ENCODE measurements around the gene DYNLT2B.
A peak's percentile ranks its signal among the peaks of the same experiment; 100 is the strongest.
"Not testable (repeated sequence)": the region's sequence is repeated elsewhere in the genome, so short reads cannot be mapped to it uniquely, and the experiment has no call there.

The DYNLT2B gene

DNA sequence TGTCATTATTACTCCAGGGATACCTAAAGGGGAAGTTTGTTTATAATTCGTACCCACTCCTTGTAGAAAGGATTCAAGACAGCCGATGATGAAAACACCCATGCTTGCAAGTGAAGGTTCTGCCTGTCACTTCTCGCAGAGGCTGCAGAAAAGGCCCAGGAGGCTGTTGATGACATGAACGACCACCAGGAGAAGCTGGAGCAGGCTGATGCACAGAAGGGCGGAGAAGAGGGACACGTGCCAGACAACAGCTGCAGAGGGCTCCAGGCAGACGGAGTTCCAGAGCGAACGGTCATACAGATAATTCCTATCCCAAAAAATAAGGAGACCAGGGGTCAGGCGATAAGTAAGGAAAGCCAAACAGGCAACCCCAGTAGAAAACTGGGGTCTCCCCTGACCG, 5.7 kb upstream of the DYNLT2B start:
- no peak for DNase-seq (ENCODE audit: low spot score)

DNA sequence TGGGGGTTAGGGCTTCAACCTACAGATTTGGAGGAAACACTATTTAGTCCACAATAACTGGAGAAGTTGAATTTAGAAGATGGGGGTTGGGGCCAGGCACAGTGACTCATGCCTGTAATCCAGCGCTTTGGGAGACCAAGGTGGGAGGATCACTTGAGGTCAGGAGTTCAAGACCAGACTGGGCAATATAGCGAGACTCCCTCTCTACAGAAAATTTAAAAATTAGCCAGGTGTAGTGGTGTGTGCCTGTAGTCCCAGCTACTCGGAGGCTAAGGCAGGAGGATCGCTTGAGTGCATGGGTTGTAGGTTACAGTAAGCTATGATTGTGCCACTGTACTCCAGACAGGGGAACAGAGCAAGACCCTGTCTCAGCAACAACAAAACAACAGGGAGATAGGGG, 5.0 kb upstream of the DYNLT2B start:
- no peak for DNase-seq (ENCODE audit: low spot score)

DNA sequence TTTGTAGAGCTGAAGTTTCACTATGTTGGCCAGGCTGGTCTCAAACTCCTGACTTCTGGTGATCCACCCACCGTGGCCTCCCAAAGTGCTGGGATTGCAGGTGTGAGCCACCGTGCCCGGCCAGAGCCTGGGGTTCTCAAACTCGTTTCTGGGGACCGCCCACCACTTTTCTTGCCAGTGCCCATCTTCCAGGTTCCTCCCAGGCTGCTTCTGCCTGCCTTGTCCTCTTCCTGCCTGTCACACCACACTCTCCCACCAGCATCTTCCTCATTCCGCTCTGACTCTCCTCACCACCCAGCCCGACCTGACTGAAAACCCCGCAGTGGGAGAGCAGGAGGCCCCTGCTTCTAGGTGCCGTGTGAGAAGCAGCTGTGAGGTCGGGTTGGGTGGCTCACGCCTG, 3.1 kb upstream of the DYNLT2B start:
- no peak for DNase-seq (ENCODE audit: low spot score)

DNA sequence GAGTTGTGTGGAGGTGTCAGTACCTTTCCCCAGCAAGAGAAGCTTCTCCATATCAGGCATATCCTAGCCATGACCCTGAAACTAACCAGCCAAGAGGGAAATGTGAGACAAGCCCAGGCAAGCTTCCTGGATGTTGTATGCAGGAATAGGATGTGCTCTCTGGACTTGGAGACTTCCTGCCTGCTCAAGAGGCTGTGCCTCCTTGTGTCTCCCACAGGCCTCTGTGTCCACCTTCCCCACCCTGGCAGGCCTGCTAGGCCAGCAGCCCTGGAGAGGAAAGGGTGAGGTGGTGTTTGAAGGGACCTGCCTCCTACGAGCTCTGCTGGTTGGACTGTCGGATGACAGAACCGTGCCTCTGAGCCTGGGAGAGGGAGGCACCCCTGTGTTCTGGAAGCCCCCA, 2.1 kb upstream of the DYNLT2B start:
- no peak for DNase-seq (ENCODE audit: low spot score)

DNA sequence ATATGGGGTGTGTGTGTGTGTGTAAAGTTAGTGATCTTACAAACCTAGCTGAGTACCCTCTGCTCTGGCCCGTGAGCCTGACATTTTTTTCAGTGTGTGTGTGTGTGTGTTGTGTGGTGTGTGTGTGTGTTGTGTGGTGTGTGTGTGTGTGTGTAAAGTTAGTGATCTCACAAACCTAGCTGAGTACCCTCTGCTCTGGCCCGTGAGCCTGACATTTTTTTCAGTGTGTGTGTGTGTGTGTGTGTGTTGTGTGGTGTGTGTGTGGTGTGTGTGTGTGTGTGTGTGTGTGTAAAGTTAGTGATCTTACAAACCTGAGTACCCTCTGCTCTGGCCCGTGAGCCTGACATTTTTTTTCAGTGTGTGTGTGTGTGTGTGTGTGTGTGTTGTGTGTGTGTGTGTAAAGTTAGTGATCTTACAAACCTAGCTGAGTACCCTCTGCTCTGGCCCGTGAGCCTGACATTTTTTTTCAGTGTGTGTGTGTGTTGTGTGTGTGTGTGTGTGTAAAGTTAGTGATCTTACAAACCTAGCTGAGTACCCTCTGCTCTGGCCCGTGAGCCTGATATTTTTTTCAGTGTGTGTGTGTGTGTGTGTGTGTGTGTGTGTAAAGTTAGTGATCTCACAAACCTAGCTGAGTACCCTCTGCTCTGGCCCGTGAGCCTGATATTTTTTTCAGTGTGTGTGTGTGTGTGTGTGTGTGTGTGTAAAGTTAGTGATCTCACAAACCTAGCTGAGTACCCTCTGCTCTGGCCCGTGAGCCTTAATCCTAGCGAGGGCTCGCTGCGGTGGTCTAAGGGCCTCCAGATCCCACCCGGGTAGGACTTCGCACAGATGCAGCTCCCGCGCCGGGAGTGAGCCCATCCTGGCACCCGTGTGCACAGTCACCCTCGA, 997 bp downstream of the DYNLT2B start:
- DNase-seq (ENCODE audit: low spot score), result not testable (repeated sequence)

DNA sequence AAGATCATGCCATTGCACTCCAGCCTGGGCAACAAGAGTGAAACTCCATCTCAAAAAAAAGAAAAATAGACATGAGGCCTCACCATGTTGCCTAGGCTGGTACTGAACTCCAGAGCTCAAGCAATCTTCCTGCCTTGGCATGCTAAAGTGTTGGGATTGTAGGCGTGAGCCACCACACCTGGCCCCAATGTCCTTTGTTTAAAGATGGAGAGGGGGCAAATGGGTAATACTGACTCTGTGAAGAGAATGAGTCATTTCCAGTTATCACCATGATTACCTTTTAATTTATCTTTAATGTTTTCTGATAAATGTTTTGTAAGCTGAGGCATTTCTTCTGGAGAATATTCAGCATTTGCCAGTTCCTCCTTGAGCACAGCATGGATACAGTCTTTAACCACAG, 2.2 kb downstream of the DYNLT2B start:
- no peak for DNase-seq (ENCODE audit: low spot score)

DNA sequence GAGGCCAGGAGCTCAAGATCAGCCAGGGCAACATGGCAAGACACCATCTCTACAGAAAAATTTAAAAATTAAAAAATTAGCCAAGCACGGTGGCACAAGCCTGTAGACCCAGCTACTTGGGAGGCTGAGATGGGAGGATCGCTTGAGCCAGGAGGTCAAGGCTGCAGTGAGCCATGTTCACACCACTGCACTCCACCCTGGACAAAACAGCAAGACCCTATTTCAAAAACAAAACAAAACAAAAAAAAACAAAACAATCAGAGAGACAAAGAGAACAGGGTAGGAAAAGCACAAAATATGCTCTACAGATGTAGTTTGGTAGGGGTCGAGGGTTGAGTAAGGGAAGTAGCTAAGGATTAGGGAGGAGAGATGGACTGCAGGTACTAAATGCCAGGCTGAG, 3.4 kb downstream of the DYNLT2B start:
- no peak for DNase-seq (ENCODE audit: low spot score)

DNA sequence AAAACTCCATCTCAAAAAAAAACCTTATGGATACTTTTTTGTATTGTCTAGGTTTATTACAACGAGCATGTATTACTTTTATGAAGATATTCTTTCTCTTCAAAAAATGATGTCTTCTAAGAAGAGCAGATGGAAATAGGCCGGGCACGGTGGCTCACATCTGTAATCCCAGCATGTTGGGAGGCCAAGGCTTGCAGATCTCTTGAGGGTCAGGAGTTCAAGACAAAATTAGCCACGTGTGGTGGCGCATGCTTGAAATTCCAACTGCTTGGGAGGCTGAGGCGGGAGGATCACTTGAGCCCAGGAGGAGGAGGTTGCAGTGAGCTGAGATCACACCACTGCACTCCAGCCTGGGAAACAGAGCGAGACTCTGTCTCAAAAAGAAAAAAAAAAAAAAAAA, 4.0 kb downstream of the DYNLT2B start:
- not testable (repeated sequence) for DNase-seq (ENCODE audit: low spot score)

DNA sequence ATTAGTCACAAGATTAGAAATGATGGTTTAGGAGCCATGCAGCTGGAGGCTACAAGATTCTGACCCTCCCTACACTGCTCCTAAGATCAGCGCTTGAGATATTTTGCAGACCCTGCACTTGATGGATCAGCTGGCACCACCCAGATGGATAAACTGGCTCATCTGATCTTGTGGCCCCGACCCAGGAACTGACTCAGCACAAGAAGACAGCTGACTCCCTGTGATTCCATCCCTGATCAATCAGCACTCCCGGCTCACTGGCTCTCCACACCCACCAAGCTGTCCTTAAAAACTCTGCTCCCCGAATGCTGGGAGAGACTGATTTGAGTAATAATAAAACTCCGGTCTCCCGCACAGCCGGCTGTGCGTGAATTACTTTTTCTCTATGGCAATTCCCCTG, 15.1 kb downstream of the DYNLT2B start:
- not testable (repeated sequence) for DNase-seq (ENCODE audit: low spot score)

DNA sequence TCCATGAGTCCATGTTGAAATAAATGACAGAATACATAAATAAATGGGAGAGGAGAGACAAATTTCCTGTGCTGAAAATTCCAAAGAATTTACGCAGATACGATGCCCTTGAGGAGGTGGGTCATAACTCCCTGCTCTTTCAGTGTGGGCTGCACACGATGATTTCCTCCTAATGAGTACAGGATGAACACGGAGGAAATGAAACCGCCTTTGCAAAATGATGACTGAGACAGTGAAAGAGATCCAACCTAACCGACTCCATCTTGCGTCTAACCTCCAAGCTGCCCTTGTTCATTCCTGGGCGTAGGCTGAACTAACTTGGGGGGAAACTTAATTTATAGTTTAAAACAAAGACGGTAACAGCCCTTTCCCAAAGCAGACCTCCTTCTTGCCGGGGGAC, 15.5 kb downstream of the DYNLT2B start:
- DNase-seq (ENCODE audit: low spot score), result not testable (repeated sequence)

DNA sequence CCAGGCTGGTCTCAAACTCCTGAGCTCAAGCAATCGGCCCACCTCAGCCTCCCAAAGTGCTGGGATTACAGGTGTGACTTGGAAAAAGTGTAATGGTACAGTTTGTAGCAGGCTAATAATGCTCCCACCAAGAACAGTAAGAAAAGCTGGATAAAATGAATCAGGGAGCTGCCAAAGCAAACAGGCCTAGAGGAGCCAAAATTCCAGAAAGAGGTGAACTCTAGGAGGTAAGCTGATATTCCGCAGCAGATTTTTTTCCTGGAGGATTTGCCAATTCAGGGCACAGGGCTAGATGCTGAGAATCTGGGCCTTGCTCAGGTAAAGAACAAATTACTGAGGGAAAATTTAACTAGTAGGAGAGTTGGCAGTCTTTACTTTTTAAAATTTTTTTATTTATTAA, 19.5 kb downstream of the DYNLT2B start:
- no peak for DNase-seq (ENCODE audit: low spot score)

DNA sequence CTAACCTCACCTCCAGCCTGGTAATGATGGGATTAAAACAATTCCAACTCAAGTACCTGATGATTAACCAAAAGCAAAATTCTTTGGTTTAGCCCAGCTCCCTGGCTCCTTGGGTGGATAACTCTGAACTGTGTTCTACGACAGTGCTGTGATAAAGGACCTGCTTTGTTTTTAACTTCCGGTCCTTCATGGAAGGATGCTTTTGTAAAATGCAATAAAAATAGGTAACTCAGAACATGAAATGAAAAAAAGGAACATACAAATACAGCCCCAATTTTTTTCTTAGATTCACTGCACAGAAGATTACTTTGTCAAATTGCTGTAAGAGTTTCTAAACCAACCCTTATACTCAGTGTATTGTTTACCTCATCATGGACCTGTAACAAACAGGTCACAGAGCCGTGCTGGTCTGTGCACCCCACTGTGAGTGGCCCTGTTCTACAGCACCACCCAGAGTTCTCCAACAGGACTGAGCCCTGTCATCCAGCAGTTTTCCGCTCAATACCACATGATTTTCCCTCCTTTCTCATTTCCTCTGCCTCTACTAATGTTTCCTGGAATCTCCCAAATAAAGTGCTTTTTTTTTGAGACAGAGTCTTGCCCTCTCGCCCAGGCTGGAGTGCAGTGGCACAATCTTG, 25.6 kb downstream of the DYNLT2B start:
- DNase-seq (ENCODE audit: low spot score), result peak; percentile 48

DNA sequence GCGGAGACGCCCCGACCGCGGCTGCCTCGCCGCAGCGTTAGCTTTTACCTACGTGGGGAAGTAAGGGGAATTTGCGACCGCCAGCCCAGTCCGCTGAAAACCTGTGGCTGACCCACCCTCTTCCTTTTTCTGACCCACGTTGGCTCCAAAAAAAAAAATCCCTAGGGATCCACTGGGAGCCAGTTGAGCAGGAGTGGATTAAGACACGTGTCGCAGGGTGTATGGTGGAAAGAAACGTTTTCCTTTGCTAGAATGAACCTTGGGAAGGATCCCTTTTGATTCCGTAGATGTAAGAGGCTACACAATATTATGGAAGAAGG, 29.9 kb downstream of the DYNLT2B start:
- DNase-seq (ENCODE audit: low spot score), result no peak

DNA sequence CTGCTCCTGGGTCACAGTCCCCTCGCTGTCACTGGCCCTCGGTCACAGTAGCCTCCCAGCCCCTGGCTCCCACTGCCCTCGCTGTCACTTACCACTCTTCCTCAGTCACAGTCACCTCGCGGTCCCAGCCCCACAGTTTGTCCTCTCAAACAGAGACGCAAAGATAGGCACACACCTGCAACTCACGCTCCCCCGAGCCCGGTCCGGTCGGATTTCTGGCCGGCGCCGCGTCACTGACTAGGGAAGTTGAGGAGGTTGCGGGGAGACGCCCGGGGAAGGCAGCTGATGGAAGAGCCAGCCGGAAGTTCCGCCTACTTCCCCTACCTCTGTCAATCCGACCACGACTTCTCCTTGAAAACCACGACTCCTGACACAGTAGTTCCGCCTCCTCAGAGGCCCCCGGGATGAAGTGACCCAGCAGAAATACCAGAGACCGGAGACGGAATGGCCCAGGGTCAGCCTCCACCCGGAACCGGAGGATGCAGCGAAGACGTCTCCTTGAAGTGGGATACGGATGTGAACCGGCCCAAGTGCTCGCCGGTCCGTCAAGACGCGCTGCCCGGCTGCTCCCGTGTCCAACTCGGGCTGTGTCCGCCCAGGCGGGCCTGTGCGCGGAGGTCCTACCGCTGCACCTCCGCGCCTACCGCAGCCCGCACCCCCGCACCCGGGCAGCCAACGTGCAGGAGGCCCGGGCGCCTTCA, 30.4 kb downstream of the DYNLT2B start, which contains the start of gene PCYT1A:
PCYT1A (minus strand) TSS at position 287 of the 701 bp plus-strand sequence. CDS start 17,195 bp downstream, outside the sequence.
- peak; percentile 97 for DNase-seq (ENCODE audit: low spot score)

DNA sequence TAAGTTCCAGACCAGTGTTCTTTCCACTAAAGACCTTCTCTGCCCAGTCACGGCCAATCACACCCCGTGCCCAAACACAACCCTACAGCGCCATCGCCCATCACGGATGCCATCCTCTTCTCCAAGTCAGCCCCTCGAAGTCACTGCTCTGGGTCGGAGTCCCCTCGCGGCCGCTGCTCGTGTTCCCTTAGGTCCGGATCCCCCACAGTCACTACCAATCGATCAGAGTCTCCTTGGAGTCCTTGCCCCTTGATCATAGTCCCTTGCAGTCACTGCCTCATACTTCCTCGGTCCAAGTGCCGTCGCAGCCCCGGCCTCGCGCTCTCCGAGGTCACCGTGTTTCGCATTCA, 31.0 kb downstream of the DYNLT2B start:
- DNase-seq (ENCODE audit: low spot score), result no peak

DNA sequence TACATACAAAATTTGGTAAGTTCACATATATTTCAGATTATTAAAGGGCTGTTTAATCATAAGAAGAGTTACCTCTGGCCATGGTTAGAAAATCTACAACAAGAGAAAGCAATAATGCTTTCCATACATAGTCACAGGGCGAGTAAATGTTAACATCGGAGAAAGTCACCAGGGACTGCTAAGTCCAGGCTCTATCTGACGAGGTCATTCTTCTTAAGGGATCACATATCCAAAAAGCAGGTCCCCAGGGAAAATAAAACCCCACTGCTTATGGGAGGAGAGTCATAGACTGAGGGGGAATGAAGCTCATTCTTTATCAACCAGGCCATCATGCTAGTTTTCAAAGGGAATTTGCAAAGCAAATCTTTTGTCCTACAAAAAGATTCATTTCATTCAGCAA, 33.6 kb downstream of the DYNLT2B start:
- DNase-seq (ENCODE audit: low spot score), result no peak

DNA sequence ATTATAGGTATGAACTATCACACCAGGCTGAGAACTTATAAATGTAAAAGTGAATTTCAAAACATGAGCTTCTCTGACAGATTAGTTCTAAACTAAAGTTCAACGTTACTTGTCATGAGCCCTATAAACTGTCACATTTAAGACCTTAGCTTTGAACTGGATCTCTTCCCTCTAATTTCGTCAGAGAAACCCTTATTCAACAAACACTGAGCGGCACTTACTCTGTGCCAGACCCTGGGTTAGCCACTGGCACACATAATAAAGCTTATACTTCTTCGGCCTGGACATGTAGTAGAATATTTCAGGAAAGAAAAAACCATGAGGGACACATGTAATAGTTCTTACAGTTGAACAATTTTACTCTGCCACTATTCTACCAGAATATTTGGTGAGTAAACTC, 36.1 kb downstream of the DYNLT2B start:
- no peak for DNase-seq (ENCODE audit: low spot score)

DNA sequence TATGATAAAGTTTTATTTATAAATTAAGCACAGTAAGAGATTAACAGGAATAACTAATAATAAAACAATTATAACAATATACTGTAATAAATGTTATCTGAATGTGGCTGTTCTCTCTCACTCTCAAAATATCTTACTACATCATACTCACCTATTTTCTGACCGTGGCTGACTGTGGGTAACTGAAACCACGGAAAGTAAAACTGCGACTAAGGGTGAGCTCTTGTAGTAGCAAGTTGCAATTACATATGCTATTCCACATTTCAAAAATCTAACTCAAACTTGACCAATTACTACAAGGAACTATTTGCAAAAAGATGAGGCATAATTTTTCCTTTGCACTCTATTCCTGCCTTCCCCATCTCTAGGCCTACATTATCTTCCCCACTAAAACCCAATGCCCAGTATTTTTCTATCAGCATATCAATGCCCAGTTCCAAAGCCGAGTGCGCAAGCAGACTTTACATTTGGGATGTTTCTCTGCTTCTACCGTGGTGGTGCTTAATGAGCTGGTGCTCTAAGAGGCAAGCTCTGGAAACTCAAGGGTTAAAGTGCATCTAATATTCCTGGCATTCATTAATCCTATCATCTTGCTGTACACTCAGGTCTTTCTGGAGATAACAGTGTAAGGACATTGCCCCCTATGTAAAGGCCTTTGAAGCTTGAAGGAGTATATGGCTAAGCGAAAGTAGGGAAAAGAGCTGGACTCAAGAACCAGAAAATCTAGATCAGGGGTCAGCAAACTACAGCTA, 37.2 kb downstream of the DYNLT2B start:
- DNase-seq (ENCODE audit: low spot score), result no peak

DNA sequence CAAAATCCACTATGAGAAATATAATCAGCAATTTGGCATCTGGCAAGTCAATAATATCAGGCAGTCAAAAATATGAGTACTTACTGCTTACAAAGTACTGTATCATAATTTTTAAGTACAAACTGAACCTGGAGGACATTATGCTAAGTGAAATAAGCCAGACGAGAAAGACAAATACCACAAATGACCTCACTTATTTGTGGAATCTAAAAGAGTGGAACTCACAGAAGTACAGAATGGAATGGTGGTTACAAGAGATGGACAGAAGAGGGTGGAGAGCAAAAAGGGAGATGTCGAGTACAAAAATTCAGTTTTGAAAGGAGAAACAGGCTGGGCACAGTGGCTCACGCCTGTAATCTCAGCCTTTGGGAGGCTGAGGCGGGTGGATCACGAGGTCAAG, 42.9 kb downstream of the DYNLT2B start:
- no peak for DNase-seq (ENCODE audit: low spot score)

DNA sequence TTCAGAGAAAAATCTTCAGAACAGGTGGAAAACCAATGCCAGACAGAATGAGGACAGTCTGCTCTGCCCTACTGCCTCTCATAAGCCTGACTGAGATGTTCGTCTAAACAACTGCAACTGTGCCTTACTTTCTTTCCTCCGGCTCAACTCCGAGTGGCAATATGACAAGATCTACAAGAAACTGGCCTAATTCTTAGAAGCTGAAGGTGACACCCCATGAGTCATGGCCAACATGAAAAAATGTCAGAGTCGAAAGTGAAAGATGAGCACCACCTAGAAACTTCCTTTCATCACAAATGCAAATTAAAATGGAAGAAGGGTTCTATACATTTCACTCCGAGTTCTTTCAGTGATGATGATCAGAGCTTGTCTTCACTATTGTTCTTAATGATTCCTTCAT, 43.5 kb downstream of the DYNLT2B start:
- DNase-seq (ENCODE audit: low spot score), result no peak

DNA sequence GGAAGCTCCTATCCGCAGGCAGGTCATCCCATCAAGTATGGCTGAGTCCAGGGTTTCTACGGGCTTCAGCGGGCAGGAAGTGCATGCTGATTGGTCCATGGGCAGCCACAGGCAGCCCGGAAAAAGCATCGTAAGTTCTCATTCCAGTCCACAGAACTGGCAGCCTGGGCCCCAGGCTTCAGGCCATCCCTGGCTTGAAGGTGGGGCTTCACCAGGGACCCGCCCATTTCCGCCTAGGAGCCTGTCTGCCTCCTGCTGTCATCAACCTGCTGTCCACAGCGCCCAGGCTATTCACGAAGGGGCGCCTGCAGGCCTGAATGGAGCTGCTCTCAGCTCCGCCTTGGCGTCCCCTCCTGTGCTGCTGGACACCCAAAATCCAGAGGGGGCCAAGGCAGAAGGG, 44.4 kb downstream of the DYNLT2B start:
- no peak for DNase-seq (ENCODE audit: low spot score)

DNA sequence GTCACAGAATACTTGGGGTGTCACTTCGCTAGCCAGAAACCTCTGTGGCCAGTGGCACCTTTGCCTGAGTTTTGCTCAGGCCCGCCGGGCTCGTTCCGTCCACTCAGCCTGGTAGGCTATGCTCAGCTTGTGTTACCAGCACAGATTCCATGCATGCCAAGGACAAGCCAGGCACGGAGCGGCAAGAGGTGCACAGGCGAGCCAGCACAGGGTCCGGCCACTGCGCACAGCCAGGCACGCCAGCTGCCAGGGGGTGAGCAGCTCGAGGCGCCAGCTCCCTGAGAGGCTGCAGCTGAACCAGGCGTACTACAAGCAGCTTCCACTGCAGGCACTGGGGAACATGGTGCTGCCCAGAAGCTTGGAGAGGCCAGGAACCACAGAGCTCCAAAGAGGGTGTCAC, 45.2 kb downstream of the DYNLT2B start:
- DNase-seq (ENCODE audit: low spot score), result no peak

Data from kidney tubule cell (primary cell).